OCI-LY1 (cell line): ENCODE results near the gene LRRC45.

Experiments used
- H2AFZ ChIP-seq: fragments of 200-600 bp; sonication (generic), shearing (Covaris generic); 2 replicates; pipeline ENCODE4 v1.6.0; 2014; ENCODE audit warnings: antibody characterized with exemption, mild to moderate bottlenecking, low read length
- H3F3A ChIP-seq: fragments of 200-600 bp; sonication (generic), shearing (Covaris generic); 2 replicates; pipeline ENCODE4 v1.6.0; 2014; ENCODE audit warnings: mild to moderate bottlenecking, antibody characterized with exemption, low read length, moderate library complexity; ENCODE audit not compliant: insufficient read depth
- H3K27ac ChIP-seq: fragments of 200-600 bp; sonication (generic); 2 replicates; pipeline ENCODE4 v1.5.1; 2014; ENCODE audit warnings: low read length, mixed run types, mild to moderate bottlenecking, low read depth; ENCODE audit not compliant: poor library complexity, severe bottlenecking
- H3K27me3 ChIP-seq: fragments of 200-600 bp; sonication (generic); 2 replicates; pipeline ENCODE4 v1.6.0; 2014; ENCODE audit warnings: antibody characterized with exemption, mild to moderate bottlenecking, low read length, moderate library complexity; ENCODE audit not compliant: insufficient read depth
- H3K36me3 ChIP-seq: fragments of 200-600 bp; sonication (generic); 2 replicates; pipeline ENCODE4 v1.6.1; 2014; ENCODE audit warnings: mild to moderate bottlenecking, antibody characterized with exemption, low read length, moderate library complexity, mixed read lengths; ENCODE audit not compliant: insufficient read depth
- H3K4me1 ChIP-seq: fragments of 200-600 bp; sonication (generic); 2 replicates; pipeline ENCODE4 v1.5.1; 2014; ENCODE audit warnings: mild to moderate bottlenecking, low read length, moderate library complexity; ENCODE audit not compliant: insufficient read depth, severe bottlenecking
- H3K4me2 ChIP-seq: fragments of 200-600 bp; sonication (generic), shearing (Covaris generic); 2 replicates; pipeline ENCODE4 v1.6.1; 2014; ENCODE audit warnings: low read length
- H3K4me3 ChIP-seq: fragments of 200-600 bp; sonication (generic); 2 replicates; pipeline ENCODE4 v1.5.1; 2014; ENCODE audit warnings: low read length, low read depth, mild to moderate bottlenecking, mixed read lengths; ENCODE audit not compliant: poor library complexity, severe bottlenecking
- H3K79me2 ChIP-seq: fragments of 200-600 bp; shearing (Covaris generic); 2 replicates; pipeline ENCODE4 v1.6.1; 2016; ENCODE audit warnings: mixed run types, low read length, mixed read lengths; ENCODE audit not compliant: insufficient read depth
- H3K9ac ChIP-seq: fragments of 200-600 bp; sonication (generic), shearing (Covaris generic); 2 replicates; pipeline ENCODE4 v1.6.1; 2014; ENCODE audit warnings: mild to moderate bottlenecking, low read length, mixed read lengths
- H3K9me2 ChIP-seq: fragments of 200-600 bp; sonication (generic), shearing (Covaris generic); 2 replicates; pipeline ENCODE4 v1.6.1; 2014; ENCODE audit warnings: low read depth, mild to moderate bottlenecking, low read length, mixed read lengths
- H3K9me3 ChIP-seq: fragments of 200-600 bp; shearing (Covaris generic); 2 replicates; pipeline ENCODE4 v1.6.1; 2014; ENCODE audit warnings: low read length, mixed read lengths
- H4K20me1 ChIP-seq: fragments of 200-600 bp; sonication (generic), shearing (Covaris generic); 2 replicates; pipeline ENCODE4 v1.6.0; 2016; ENCODE audit warnings: mild to moderate bottlenecking, low read length; ENCODE audit not compliant: insufficient read depth
- CTCF ChIP-seq: fragments of 200-600 bp; sonication (generic), shearing (Covaris generic); IDR thresholded peaks from 2 replicates; pipeline ENCODE4 v1.5.1; 2017; ENCODE audit warnings: mild to moderate bottlenecking, antibody characterized with exemption, low read length, moderate library complexity, mixed read lengths
- EZH2 ChIP-seq: fragments of 200-600 bp; sonication (generic), shearing (Covaris generic); IDR thresholded peaks from 2 replicates; pipeline ENCODE4 v1.8.0; 2017; ENCODE audit warnings: borderline replicate concordance, mixed run types, mild to moderate bottlenecking, antibody characterized with exemption, low read length, moderate library complexity, mixed read lengths

LRRC45 gene

GRCh38 chr17:82055023-82055964 is 32.2 kb downstream of the LRRC45 start:
- Histone ChIP-seq H2AFZ (no peak overlapping the region), H3K4me3 (no peak overlapping the region), H3K27ac (no peak overlapping the region)

GRCh38 chr17:82055965-82056728 is 33.0 kb downstream of the LRRC45 start:
- no peaks in the 10 kb centered on the region for H3K9me3 ChIP-seq
- H3K79me2 ChIP-seq, result 0 out of 2 replicates have a peak, but pooled peaks cover 4% of the 10 kb centered on the region
- H4K20me1 ChIP-seq, result no peaks in the 10 kb centered on the region
- no peaks in the 10 kb centered on the region for H3F3A ChIP-seq
- peaks cover 78% of the 10 kb centered on the region for H3K36me3 ChIP-seq
- no peak overlapping the region for H3K9ac ChIP-seq
- H3K4me1 ChIP-seq, result peaks cover 17% of the 10 kb centered on the region
- no peak overlapping the region for H3K4me3 ChIP-seq
- H2AFZ ChIP-seq, result no peak overlapping the region
- no peak overlapping the region for H3K27ac ChIP-seq
- H3K4me2 ChIP-seq, result no peak overlapping the region
- H3K9me2 ChIP-seq, result no peaks in the 10 kb centered on the region
- H3K27me3 ChIP-seq, result no peaks in the 10 kb centered on the region
- TF ChIP-seq CTCF (no peak), EZH2 (no peak)

More at GRCh38 chr17:82055023-82055964, 32.2 kb downstream of the LRRC45 start:
- Histone ChIP-seq H3K9ac (no peak overlapping the region), H3K9me2 (no peaks in the 10 kb centered on the region), H3K9me3 (no peaks in the 10 kb centered on the region), H3K4me2 (no peak overlapping the region), H3K36me3 (peaks cover 69% of the 10 kb centered on the region), H3K79me2 (0 out of 2 replicates have a peak, but pooled peaks cover 4% of the 10 kb centered on the region), H3K4me1 (peaks cover 26% of the 10 kb centered on the region), H4K20me1 (no peaks in the 10 kb centered on the region), H3F3A (no peaks in the 10 kb centered on the region), H3K27me3 (no peaks in the 10 kb centered on the region)
- TF ChIP-seq CTCF, result no peak
- no peak for TF ChIP-seq EZH2

- H3K4me1 ChIP-seq, result peaks cover 17% of the 10 kb centered on the region
Measured at GRCh38 chr17:82056729-82057621, 33.9 kb downstream of the LRRC45 start.

More at GRCh38 chr17:82056729-82057621, 33.9 kb downstream of the LRRC45 start:
- Histone ChIP-seq H3K4me2 (no peak overlapping the region), H2AFZ (no peak overlapping the region), H4K20me1 (no peaks in the 10 kb centered on the region), H3K27ac (no peak overlapping the region), H3K79me2 (0 out of 2 replicates have a peak, but pooled peaks cover 4% of the 10 kb centered on the region), H3K4me3 (no peak overlapping the region), H3F3A (no peaks in the 10 kb centered on the region), H3K9me3 (no peaks in the 10 kb centered on the region), H3K36me3 (peaks cover 84% of the 10 kb centered on the region), H3K27me3 (no peaks in the 10 kb centered on the region), H3K9me2 (no peaks in the 10 kb centered on the region), H3K9ac (no peak overlapping the region)
- no peak for TF ChIP-seq EZH2
- no peak for TF ChIP-seq CTCF
